ENCODE measurements around the gene NFKBIA.
"Not testable (repeated sequence)": the region's sequence is repeated elsewhere in the genome, so short reads cannot be mapped to it uniquely, and the experiment has no call there.

NFKBIA gene

DNA sequence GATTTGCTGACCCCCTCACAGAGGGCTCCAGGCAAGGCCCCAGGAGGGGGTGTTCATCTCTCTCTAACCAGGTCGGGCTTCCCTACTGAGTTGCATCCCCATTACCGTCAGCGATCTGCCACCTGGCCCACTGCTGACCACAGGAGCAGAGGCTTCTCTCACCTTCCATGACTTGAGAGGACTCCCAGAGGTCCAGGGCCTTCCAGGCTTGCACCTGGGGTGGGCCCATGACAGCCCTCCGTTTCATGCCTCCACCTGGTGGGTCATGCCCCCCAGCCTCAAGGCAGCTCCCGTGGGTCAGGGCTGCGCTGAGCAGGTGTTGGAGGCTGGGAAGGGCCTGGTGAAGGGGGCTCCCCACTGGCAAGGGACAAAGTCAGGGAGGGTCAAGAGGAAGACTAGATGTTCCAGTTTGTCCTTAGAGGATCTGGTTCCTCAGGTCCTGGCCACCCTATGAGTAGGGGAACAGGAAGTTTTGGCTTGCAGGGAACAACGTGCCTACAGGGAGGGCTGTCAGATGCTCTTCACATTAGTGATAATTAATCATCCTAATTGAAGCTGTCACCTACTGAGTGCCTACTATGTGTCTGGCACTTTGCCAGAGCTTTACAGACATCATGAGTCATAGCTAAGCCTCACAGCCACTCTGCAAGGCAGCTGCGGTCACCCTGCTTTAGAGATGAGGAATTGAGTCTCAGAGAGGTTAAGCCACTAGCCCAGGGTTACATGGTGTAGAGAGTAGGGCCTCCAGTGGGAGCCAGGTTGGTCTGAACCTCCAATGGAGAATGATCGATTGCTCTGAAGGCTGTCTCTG lies 13.8 kb downstream of the NFKBIA start:
- no peak for DNase-seq (ENCODE audit: low spot score)

DNA sequence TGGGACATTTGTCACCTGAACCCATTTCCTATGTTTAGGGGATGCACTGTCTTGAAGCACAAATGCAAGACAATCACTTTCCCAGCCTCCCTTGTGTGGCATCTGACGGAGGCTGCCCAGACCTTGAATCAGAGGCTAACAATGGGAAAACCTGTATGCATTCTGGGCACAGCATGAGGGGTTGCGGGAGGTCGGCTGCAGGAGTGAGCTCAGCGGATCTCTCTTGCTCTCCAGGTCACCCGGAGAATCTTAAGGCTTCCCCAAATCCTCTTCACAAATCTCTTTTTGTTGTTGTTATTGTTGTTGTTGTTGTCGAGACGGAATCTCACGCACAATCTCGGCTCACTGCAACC lies 15.3 kb downstream of the NFKBIA start:
- DNase-seq (ENCODE audit: low spot score) = no peak

DNA sequence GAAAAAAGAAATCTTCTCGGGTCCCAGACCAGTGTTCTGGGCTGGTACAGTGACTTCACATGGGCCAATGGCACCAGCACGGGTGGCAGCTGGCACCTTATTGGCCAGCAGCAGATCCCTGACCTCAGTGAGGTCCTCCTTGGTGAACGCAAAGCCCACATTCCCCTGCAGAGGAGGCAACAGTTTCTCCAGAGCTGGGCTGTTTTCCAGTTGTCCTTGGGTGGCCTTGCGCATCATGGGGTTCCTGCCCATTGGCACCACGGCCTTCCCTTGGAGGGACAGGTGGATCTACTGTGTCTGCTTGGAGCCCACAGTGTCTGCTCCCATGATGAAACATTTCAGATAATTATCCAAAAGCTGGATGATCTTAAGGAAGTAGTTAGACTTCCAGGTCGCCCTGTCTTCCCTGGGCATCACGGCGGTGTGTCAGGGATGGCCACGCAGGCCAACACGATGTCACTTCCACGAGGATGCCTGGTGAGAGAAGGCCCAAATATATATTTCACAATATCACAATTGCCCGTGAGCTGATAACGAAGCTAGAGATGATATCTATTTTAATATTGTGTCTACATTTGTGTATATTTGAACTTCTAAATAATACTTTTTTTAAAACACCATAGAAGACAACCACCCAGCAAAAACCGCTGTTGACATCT lies 15.8 kb downstream of the NFKBIA start:
- DNase-seq (ENCODE audit: low spot score) = no peak

DNA sequence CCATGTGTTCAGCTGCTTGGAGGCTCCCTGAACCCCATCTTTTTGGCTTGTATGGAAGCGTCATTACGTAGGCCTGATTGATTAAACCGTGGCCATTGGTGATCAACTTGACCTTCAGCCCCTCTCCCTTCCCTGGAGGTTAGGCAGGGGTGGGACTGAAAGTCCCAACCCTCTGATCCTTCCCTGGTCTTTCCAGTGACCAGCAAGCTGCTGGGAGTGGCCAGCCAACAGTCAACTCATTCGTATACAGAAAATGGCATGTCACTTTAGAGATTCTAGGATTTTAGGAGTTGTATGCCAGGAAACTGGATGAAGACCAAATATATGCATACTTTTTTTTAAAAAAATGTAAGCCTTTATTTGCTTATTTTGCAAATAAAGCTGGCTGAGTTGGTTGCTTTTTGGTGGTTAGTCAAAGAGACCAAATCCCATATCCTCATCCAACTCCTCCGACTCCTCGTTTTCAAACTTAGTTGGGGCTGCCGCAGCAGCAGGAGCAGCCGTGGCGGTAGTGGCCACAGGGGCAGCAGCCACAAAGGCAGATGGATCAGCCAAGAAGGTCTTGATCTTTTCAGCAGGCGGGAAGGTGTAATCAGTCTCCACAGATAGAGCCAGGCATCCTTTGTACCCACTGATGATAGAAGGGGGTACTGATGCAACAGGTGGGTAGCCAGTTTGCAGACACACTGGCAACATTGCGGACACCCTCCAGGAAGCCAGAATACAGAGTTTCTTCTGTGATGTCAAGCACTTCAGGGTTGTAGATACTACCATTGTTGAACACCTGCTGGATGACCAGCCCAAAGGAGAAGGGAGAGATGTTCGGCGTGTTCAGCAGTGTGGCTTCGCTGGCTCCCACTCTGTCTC lies 16.6 kb downstream of the NFKBIA start:
- DNase-seq (ENCODE audit: low spot score) = no peak

DNA sequence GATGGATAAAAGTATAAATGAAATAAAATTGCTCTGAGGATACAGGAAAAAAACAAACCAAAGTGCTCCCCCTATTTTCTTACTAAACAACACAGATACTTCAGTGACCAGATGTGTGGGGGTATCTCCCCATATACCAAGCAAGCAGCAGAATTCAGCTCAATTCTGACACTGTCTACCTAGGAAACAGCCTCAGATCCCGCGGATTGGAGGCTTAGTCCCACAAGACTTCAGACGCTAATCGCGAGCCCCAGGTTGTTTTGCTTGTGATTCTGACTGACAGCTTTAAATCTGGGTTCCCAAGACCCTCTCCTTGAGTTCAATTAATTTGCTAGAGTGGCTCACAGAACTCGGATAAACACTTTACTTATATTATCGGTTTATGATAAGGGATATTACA lies 17.3 kb downstream of the NFKBIA start:
- no peak for DNase-seq (ENCODE audit: low spot score)

DNA sequence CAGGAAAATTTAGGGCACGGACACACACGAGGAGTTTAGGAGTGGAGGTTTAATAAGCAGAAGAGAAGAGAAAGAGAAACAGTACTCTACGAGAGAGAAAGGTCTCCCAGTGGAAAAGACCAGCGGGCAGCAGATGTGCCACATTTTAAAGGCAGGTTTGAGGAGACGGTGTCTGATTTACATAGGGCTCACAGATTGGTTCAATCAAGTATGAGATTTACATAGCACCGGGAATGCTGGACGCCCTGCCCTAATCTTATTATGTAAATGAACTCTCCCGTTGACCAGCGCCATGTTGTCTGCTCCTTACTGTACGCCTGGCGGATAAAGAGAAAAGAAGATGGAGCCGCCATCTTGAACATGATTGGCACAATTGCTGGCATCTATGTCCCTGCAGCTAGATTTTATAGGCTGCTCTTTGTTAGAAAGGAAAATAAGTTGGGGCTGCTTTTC lies 17.9 kb downstream of the NFKBIA start:
- DNase-seq (ENCODE audit: low spot score) = no peak

DNA sequence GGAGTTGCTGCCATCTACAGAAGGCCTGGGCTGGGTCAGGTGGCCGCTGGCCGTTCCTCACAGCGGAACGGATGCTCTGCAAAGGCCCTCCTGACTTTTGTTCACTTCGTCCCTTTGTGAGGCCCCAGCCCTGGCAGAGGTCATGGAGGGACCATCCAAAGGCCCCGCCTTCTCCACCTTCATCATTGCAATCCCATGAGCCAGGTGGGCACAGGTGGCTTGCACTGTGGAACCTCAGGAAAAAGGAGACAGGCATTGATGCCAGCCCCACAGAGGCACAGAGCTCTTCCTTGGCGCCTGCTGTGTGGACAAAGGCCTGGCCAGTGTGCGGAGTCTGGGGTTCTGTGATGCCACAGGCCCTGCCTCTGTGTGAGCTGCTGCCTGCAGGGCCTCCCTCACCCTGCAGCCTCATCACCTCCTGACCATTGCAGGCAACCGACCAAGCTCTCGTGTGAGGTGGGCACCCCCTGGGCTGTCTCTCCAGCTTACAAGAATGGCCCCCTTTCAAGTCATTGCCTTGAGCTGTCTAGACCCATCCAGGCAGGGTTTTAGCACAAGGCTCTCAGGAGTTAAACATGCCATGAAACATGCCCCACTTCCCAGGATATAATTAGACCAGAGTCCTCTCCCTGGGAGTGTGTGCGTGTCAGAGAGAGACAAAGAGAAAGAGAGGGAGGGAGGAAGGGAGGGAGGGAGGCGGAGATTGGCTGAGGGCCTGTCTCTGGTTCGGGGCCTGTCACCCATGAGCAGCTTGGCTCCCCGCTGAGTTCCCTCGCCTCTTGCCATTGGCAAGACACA lies 19.3 kb downstream of the NFKBIA start:
- DNase-seq (ENCODE audit: low spot score) = peak; percentile 97

DNA sequence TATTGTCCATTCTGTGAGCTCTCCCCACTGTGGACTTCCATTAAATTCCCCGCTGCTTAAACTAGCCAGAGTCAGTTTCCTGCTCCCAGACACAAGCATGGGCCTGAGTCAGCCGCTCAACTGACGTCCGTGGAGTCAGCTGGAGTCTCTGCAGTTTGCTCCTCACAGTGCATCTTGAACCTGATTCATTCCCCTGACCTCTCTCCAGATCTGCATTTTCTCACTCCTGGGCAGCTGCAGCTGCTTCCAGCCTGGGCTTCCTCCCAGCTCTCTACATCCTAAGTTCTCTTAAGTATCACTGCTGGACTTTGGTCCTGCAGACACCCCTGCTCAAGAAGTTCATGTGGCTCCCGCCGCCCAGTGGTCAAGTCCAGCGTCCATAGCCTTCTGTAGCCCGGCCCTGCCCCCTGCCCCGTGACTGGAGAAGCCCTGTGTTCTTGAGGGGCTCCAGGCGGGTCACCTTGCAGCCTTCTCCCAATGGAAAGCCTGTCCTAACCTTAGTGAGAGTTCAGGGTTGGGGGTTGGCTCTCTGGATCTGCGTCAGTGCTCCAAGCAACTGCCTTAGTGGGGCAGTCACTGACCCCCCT lies 20.0 kb downstream of the NFKBIA start:
- DNase-seq (ENCODE audit: low spot score) = no peak

DNA sequence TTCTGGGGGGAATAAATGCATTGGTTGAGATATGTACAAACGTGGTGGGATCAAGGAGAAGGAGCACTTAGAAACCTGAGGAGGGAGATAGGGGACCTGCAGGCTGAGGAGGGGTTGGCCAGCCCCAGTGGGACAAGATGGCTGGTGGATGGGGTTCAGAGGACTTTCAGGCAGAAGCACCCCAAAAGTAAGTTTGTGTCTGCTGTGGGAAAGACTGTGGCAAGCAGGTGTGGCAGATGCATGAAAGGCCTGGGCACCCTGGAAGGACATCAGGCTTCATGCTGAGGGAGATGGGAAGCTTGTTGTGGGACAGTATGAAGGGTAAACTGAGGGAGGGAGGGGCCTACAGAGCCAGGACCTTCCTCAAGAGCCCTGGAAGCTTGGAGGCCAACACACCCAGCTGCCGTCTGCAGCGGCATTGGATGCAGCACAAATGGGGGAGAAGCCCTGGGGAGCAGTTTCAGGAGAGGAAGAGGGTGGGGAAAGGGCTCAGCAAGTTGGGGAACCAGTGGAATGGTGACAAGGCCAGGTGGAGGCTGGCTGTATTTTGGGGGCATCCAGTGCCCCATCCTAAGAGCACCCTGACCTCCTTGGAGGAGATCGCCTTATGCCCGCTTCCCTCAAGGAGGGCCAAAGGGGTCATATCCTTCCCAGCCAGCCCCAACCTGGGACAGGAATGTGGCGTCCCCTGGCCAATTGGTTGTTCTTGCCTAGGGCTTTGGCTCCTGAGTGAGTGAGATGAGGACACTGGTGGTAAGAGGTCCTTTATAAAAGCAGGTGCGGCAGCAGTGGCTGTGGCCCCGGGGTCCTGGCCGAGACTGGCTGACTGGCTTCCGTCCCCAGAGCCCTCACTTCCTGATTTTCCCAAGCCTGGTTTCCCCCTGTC lies 20.7 kb downstream of the NFKBIA start:
- DNase-seq (ENCODE audit: low spot score) = no peak

DNA sequence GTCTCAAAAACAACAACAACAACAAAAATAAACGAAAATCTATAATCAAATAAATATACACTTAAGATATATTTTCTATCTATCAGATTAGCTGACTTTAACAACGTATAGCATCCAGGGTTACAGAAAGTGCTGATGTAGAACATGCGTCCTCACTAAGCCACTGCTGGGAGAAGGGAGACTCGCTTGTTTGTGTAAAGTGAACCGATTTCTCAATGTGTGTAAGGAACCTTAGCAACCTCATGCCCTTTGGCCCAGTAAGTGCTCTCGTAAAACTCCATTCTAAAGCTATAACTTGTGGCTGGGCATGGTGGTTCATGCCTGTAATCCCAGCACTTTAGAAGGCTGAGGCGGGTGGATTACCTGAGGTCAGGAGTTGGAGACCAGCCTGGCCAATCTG lies 23.8 kb downstream of the NFKBIA start:
- no peak for DNase-seq (ENCODE audit: low spot score)

DNA sequence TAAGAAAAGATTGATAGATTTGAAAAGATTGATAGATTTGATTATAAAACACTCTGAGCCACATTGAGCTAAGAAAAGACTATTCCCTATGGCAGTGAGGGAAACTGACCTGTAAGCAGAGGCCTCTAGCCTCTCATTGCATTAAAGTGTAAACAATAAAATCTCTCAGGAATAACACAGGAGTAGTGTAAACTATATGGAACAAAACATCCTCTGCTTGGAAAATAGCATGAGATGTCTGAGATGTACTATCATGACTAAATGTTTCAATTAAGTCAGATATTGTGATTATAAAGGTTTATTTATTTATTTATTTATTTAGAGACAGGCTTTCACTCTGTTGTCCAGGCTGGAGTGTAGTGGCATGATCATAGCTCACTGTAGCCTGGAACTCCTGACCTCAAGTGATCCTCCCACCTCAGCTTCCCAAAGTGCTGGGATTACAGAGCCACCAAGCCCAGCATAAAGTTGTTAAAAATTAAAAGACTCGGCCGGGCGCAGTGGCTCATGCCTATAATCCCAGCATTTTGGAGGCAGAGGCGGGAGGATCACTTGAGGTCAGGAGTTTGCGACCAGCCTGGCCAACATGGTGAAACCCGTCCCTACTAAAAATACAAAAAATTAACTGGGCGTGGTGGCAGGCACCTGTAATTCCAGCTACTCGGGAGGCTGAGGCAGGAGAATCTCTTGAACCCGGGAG lies 25.2 kb downstream of the NFKBIA start:
- DNase-seq (ENCODE audit: low spot score) = not testable (repeated sequence)

DNA sequence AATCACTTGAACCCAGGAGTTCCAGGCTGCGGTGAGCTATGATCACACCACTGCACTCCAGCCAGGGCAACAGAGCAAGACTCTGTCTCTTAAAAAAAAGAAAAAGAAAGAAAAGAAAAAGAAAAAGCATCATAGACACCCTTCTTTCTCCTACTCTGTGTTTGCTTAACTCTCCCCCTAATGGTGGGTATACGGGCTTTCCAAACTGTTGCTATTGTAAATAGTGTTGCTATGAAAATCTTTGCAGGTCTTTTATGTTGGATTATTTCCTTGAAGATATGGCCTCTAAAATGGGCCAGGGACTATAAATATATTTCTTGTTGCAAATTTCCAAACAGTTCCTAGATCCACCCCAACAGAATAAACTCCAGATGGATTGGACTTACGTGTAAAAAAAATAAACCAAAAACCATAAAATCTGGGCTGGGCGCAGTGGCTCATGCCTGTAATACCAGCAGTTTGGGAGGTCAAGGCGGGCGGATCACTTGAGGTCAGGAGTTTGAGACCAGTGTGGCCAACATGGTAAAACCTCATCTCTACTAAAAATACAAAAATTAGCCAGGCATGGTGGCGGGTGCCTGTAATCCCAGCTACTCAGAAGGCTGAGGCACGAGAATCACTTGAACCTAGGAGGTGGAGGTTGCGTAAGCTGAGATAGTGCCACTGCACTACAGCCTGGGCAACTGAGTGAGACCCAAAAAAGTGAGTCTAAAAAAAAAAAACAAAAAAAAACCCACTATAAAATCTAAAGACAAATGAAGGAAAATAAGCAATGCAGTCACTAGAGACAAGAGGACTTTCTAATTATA lies 25.9 kb downstream of the NFKBIA start:
- no peak for DNase-seq (ENCODE audit: low spot score)

DNA sequence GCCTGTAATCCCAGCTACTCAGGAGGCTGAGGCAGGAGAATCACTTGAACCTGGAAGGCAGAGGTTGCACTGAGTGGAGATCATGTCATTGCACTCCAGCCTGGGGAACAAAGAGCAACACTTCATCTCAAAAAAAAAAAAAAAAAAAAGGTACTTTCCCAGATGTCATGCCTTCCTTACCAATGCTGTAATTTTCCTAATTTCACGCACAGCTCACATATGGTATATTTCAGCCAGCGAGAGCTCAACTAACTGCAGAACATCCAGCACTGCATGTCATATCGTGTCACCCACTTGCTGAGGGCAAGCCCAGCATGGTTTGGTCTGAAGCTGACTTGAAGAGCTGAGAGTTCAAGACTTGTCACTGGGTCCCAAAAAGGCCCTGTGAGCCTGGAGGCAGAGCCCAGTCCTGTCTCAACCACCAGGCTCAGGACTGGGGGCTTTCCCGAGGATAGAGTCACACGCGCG lies 29.0 kb downstream of the NFKBIA start:
- DNase-seq (ENCODE audit: low spot score) = no peak

DNA sequence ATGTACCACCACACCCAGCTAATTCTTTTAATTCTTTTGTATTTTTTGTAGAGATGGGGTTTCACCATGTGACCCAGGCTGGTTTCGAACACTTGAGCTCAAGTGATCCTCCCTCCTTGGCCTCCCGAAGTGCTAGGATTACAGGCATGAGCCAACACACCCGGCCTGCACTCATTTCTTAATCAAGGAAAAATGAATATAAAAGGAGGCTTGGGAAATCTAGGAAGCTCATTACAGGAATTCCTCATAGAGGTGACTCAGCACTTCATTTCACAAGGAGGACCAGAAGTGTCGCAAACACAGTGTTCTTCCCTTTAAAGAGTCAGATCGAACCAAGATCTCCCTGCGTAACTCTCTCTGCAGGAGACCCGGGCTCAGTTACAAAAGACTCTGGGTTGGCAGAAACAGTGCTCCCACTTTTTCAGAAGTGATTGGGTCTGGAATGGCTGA lies 30.3 kb downstream of the NFKBIA start:
- no peak for DNase-seq (ENCODE audit: low spot score)

DNA sequence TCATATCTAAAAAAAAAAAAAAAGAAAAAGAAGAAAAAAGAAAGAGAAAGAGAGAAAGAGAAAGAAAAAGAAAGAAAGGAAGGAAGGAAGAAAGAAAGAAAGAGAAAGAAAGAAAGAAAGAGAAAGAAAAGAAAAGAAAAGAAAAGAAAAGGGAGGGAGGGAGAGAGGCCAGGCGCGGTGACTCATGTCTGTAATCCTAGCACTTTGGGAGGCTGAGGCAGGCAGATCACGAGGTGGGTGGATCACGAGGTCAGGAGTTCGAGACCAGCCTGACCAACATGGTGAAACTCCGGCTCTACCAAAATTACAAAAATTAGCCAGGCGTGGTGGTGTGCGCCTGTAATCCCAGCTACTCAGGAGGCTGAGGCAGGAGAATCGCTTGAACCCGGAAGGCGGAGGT lies 31.3 kb downstream of the NFKBIA start:
- not testable (repeated sequence) for DNase-seq (ENCODE audit: low spot score)

DNA sequence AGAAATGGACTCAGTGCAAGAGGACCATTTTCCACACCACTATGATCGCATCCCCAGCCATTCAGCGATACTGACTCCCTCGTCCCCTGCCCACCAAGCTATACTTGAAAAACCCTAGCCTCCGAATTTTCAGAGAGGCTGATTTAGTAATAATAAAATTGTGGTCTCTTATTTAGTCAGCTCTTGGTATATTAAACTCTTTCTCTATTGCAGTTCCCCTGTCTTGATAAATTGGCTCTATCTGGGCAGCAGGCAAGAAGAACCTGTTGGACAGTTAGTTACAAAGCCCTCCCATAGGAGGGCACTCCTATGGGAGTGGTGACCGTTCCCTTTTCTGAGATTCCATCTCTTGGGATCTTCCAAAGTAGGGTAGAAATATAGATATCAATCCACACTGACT lies 33.6 kb downstream of the NFKBIA start:
- no peak for DNase-seq (ENCODE audit: low spot score)

DNA sequence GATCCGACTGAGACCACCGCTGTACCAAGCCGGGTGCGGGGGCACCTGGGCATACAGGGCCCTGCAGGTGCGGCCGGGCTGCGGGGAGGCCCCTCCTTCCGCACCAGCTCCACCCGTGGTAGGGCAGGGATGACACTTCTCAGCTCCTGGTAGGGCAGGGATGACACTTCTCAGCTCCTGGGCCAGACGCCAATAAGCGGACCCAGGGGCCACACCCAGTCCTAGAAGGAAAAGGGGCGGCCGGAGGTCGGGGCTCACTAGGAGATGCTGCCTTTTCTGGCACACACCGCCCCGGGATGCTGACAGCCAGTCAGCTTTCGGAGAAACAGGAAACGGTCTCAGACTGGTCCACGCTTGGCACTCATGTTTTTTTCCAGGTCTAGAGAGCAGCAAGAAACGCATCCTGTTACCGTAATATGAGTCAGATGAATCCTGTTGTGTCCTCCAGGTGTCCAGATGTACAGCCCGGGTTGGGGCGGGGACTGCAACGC lies 34.8 kb downstream of the NFKBIA start:
- peak; percentile 47 for DNase-seq (ENCODE audit: low spot score)

DNA sequence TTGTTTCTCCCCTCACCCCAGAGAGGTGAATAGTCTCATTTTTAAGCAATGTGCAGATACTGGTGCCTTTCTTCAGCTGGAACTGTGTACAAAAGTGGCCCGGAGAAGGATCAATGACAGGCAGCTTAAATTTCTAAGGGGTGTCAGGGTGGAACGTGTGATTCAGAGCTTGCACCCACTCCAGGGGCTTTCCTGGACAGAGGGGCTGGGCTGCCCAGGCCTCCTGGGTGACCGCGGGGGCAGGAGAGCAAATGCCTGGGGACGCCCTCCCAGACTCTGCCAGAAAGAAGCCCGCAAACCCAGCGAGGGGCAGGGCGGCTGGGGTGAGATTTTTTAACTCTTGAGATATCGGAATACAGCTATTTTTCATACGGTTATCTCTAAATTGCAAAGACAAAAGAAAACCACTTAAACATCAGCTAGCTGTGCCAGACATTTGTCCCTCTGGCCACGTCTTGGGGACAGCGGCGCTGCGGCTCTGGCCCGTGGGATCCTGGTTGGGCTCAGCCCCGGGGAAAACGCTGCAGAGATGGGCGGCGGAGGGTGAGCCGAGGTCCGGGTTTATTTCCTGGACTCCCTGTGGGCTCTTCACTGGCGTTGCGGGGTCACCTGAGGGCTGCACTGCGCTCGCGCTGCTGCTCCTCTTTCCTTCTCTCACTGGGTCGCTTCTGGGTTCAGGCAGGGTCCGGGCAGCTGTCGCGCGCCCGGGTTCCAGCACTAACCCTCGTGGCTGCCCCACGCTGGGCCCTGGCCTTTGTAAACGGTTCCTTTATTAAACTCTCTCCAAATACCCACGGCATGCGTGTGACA lies 35.8 kb downstream of the NFKBIA start:
- no peak for DNase-seq (ENCODE audit: low spot score)

Measured in cerebellar cortex (tissue), 1 donor.